Activated CD4-positive, alpha-beta memory T cell treated with anti-CD3 and anti-CD28 coated beads for 36 hours (primary cell): ENCODE data around the gene MAP6D1. TPM values are rescaled to one million over a fixed set of nuclear protein-coding genes. Genes with fewer than 3 reads are reported as not detected.

Source experiments
- CTCF ChIA-PET: fragments of 350-600 bp; sonication (Branson Sonifier 250); formaldehyde crosslinking; loops from one replicate; lab custom pipeline; 2021; ENCODE audit warnings: antibody characterized with exemption, inconsistent platforms; lab: Charles Lee
- POLR2A ChIA-PET: fragments of 350-600 bp; sonication (Branson Sonifier 250); formaldehyde crosslinking; loops from one replicate; lab custom pipeline; 2021; ENCODE audit warnings: antibody characterized with exemption; lab: Charles Lee
- DNase-seq: peaks from one replicate; pipeline ENCODE4 v3.0.0-alpha.2; 2020
- H3K27ac Mint-ChIP-seq: one replicate; pipeline ENCODE4 v1.8.0; 2021; ENCODE audit warnings: mixed read lengths
- H3K27me3 Mint-ChIP-seq: one replicate; pipeline ENCODE4 v1.8.0; 2021; ENCODE audit warnings: mixed read lengths
- H3K36me3 Mint-ChIP-seq: one replicate; pipeline ENCODE4 v1.8.0; 2021; ENCODE audit warnings: mixed read lengths
- H3K4me1 Mint-ChIP-seq: one replicate; pipeline ENCODE4 v1.8.0; 2021; ENCODE audit warnings: low read depth, mixed read lengths
- H3K4me3 Mint-ChIP-seq: one replicate; pipeline ENCODE4 v1.8.0; 2021; ENCODE audit warnings: mild to moderate bottlenecking, mixed read lengths
- H3K9me3 Mint-ChIP-seq: one replicate; pipeline ENCODE4 v1.8.0; 2021; ENCODE audit warnings: mixed read lengths
- intact Hi-C: fragments of 100-400 bp; cut with micrococcal nuclease; formaldehyde crosslinking; loops from one replicate; pipeline ENCODE4 v1.15.1; 2023
- total RNA-seq, 2 experiments: library from RNA; stranded (reverse); gene quantifications; one replicate each; pipeline ENCODE4 v1.2.3, GENCODE V29; 2021

MAP6D1 gene
- total RNA-seq, 2 experiments from 2014 or later, result 0.70 to 1.00 TPM

DNA sequence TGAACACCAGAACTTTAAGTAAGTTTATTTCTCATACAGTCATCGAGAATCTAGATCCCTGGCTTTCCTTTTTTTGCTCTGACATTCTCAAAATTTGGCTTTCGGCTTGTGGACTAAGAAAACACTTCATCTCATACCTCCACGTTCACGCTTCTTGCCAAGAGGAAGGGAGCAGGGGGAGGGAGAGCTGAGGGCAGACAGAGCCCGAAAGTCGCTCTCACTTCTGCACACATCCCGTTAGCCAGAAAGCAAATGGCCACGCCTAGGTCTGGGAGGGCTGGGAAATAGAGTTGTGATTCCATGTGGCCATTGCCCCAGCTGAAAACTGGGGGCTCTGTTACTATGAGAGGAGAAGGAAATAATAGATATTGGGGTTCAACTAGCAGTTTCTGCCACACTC, 57.3 kb downstream of the MAP6D1 start:
- ChIA-PET CTCF (interaction anchor here (2.6 kb wide), 1 partner anchor 117 kb away, joined by 11 read pairs; the partner anchor contains the start of gene PARL), POLR2A (no interaction called here)
- intact Hi-C loops, result loop anchor here (5.0 kb wide), 2 partner anchors 114 to 131 kb away; partner anchors contain the start of genes KLHL24 and PARL
- H3K27me3 Mint-ChIP-seq, result no peaks in the 10 kb centered on the region
- H3K36me3 Mint-ChIP-seq, result peaks cover 20% of the 10 kb centered on the region
- H3K27ac Mint-ChIP-seq, result no peak overlapping the region
- no peak for DNase-seq
- no peaks in the 10 kb centered on the region for H3K9me3 Mint-ChIP-seq
- no peak overlapping the region for H3K4me3 Mint-ChIP-seq
- peaks cover 5% of the 10 kb centered on the region for H3K4me1 Mint-ChIP-seq

DNA sequence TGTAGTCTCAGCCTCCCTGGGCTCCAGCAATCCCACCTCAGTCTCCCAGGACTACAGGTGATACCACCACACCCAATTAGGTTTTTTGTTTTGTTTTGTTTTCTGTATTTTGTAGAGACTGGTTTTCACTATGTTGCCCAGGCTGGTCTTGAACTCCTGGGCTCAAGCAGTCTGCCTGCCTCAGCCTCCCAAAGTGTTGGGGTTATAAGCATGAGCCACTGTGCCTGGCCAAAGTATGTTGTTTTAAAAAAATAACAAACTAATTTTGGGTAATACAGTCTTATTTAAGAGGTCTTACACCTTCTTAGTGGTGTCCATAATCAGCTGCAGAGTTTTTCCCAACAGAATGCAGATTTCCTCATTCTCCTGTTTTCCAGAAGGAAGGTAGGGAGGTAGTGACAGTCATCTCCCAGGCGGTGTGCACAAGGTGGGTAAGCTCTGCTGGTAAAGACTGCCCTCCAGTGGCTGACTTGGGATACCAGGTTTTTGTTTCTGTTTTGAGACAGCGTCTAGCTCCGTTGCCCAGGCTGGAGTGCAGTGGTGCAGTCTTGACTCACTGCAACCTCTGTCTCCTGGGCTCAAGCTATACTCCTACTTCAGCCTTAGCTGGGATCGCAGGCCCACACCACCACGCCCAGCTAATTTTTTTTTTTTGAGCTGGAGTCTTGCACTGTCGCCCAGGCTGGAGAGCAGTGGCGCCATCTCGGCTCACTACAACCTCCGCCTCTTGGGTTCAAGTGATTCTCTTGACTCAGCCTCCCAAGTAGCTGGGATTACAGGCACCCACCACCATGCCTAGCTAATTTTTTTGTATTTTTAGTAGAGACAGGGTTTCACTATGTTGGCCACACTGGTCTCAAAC, 58.4 kb downstream of the MAP6D1 start:
- Mint-ChIP-seq H3K27ac (no peak overlapping the region), H3K4me3 (no peak overlapping the region), H3K27me3 (no peaks in the 10 kb centered on the region), H3K36me3 (peaks cover 21% of the 10 kb centered on the region), H3K9me3 (no peaks in the 10 kb centered on the region), H3K4me1 (peaks cover 5% of the 10 kb centered on the region)
- CTCF ChIA-PET, result interaction anchor here (0.6 to 3.6 kb wide), 54 partner anchors 8 to 649 kb away, joined by 3 to 34 read pairs (median 3); partner anchors contain the start of genes PARL and YEATS2
- DNase-seq, result peak; percentile 81
- intact Hi-C loops, result loop anchor here (1.0 to 5.0 kb wide), 4 partner anchors 115 to 298 kb away; partner anchors contain the start of genes KLHL24, KLHL6 and PARL
- POLR2A ChIA-PET, result no interaction called here

DNA sequence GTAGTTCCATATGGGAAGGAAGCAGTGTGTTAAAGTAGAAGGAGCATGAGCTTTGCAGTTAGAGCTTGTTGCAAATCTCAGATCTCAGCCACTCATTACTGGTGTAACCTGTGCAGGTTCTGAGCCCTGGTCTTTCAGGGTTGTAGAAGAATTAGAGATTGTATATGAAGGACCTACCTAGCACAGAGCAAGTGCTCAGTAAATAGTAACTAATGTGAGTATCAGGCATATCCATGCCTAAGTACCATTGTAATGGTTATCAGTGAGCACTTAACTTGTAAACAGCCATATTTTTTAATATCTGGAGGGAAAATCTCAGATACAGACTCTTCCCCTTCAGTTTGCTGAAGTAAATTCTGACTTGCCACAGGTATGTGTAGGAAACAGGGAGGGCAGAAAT, 59.3 kb downstream of the MAP6D1 start:
- intact Hi-C loops, result loop anchor here (2.0 to 5.0 kb wide), 3 partner anchors 116 to 211 kb away; partner anchors contain the start of genes KLHL24, KLHL6 and PARL
- peaks cover 27% of the 10 kb centered on the region for H3K36me3 Mint-ChIP-seq
- peaks cover 5% of the 10 kb centered on the region for H3K4me1 Mint-ChIP-seq
- no peaks in the 10 kb centered on the region for H3K9me3 Mint-ChIP-seq
- ChIA-PET CTCF (interaction anchor here (0.6 to 3.6 kb wide), 10 partner anchors 8 to 296 kb away, joined by 3 to 34 read pairs (median 4); partner anchors contain the start of genes KLHL24 and PARL), POLR2A (no interaction called here)
- no peak overlapping the region for H3K4me3 Mint-ChIP-seq
- H3K27me3 Mint-ChIP-seq, result no peaks in the 10 kb centered on the region
- DNase-seq, result no peak
- H3K27ac Mint-ChIP-seq, result peak overlapping the region; percentile 14

Other genes with a start within 250 kb of the MAP6D1 start
- gene KLHL24, start 190.0 kb downstream of the MAP6D1 start, total RNA-seq, result 10 to 100 TPM; 15.6 to 19.5 TPM
- 10 to 100 TPM; 45.4 to 48.8 TPM for gene YEATS2, start 127.8 kb downstream of the MAP6D1 start, total RNA-seq
- gene PARL, start 59.3 kb upstream of the MAP6D1 start, total RNA-seq, result 10 to 100 TPM; 77.1 to 84.1 TPM
- 10 to 100 TPM; 13.3 to 15.6 TPM for gene ABCC5, start 192.3 kb upstream of the MAP6D1 start, total RNA-seq
- gene HTR3D, start 206.2 kb upstream of the MAP6D1 start, total RNA-seq, result not detected
- not detected for gene HTR3C, start 227.5 kb upstream of the MAP6D1 start, total RNA-seq